Measurements from ENCODE around the gene BMP7.

GRCh38 chr20:57252559-57253162 is 13.8 kb downstream of the BMP7 start:
- no peak for TF ChIP-seq CTCF (conservative IDR thresholded peaks at IDR 0.05)
- TF ChIP-seq EZH2 (IDR thresholded peaks at IDR 0.05; ENCODE audit: low read depth), result no peak
